PFSK-1 (cell line): Measurements from ENCODE around the gene KIF5A.

Source experiments
- FOXP2 ChIP-seq: optimal IDR thresholded peaks from 2 replicates; pipeline ENCODE3; 2011; ENCODE audit warnings: borderline replicate concordance, control low read depth, inconsistent platforms; ENCODE audit not compliant: insufficient read depth; ENCODE audit errors: extremely low read length, extremely low read depth
- POLR2AphosphoS5 ChIP-seq: IDR thresholded peaks from 2 replicates; pipeline ENCODE4 v1.6.1; 2012; ENCODE audit warnings: low read depth, mild to moderate bottlenecking, control low read depth, low read length, moderate library complexity
- REST ChIP-seq, 2 experiments: IDR thresholded peaks; 2 replicates each; pipeline versions ENCODE4 v1.6.1 to v1.8.0; 2011 to 2012; ENCODE audit warnings: low read depth in 2 of 2, low read length in 2 of 2, control low read depth in 1 of 2, inconsistent platforms in 1 of 2, mild to moderate bottlenecking in 1 of 2, moderate library complexity in 1 of 2; ENCODE audit not compliant: insufficient read depth in 1 of 2
- TAF1 ChIP-seq: IDR thresholded peaks from 2 replicates; pipeline ENCODE4 v1.6.1; 2012; ENCODE audit warnings: low read length, control low read depth, borderline replicate concordance; ENCODE audit not compliant: insufficient read depth

GRCh38 chr12:57618966-57619433 lies 69.2 kb downstream of the KIF5A start:
- TF ChIP-seq POLR2AphosphoS5: no peak
- TF ChIP-seq REST (IDR thresholded peaks at IDR 0.05; ENCODE audit: insufficient read depth in 1 of 2, low read depth in 2 of 2, low read length in 2 of 2): no peak
- no peak for TF ChIP-seq TAF1
- no peak for TF ChIP-seq FOXP2
